Breast epithelium (tissue), 3 donors: ENCODE measurements around the gene IGF1R.

Experiments
- POLR2A ChIP-seq: fragments of 450-650 bp; IDR thresholded peaks from one replicate; pipeline ENCODE4 v1.6.1; 2016; ENCODE audit warnings: antibody characterized with exemption, mild to moderate bottlenecking, moderate library complexity
- TF ChIP-seq, protein P1 (sequence below), 3 donors: fragments of 450-650 bp; IDR thresholded peaks; one replicate each; pipeline ENCODE4 v1.5.1; 2016 to 2017; ENCODE audit warnings: antibody characterized with exemption in 3 of 3, mild to moderate bottlenecking in 3 of 3, moderate library complexity in 3 of 3

DNA sequence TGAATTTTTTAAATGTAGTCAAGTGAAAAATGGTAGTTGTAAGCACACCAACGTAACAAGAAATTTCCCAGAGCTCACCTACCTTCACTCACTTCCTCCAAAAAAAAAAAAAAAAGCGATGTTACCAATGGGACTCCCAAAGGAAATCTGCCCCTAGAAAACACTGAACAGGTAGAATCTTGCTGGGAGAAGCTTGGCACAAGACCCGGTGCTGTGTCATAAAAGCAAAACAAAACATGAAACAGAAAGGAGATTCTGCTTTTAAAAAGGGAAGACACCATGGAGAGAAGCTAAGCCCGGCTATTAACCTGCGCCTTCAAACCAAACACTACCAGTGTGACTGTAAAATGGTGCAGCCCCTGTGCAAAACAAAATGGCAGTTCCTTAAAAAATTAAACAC is 318.8 kb downstream of the IGF1R start:
- TF ChIP-seq, protein P1, sequence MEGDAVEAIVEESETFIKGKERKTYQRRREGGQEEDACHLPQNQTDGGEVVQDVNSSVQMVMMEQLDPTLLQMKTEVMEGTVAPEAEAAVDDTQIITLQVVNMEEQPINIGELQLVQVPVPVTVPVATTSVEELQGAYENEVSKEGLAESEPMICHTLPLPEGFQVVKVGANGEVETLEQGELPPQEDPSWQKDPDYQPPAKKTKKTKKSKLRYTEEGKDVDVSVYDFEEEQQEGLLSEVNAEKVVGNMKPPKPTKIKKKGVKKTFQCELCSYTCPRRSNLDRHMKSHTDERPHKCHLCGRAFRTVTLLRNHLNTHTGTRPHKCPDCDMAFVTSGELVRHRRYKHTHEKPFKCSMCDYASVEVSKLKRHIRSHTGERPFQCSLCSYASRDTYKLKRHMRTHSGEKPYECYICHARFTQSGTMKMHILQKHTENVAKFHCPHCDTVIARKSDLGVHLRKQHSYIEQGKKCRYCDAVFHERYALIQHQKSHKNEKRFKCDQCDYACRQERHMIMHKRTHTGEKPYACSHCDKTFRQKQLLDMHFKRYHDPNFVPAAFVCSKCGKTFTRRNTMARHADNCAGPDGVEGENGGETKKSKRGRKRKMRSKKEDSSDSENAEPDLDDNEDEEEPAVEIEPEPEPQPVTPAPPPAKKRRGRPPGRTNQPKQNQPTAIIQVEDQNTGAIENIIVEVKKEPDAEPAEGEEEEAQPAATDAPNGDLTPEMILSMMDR (IDR thresholded peaks at IDR 0.05) = no peak
- TF ChIP-seq POLR2A = no peak
